ENCODE results near the gene MAIP1. TPM values are rescaled to one million over a fixed set of nuclear protein-coding genes. Genes with fewer than 3 reads are reported as not detected.

The MAIP1 gene
- polyA plus RNA-seq, 6 donors from 2014 or later = 13.0 to 20.6 (median 19.9) TPM

DNA sequence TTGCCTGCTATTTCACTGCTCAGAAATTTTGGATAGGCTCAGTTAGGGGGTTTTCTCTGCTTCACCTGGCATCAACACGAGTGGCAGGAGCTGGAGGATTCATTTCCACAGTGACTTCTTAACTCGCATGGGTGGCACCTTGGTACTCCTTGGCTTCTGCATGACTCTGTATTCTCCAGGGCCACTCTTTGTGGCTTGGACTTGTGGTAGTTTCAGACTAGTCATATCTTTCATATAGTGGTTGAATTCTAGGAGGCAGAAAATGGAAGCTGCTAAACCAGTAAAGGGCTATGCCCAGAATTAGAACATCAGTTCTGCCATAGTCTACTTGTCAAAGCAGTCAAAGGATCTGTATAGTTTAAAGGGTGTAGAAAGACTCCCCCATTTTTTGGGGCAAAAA, 6.8 kb downstream of the MAIP1 start:
- Mint-ChIP-seq H3K4me1 (peaks cover 11 to 17% (median 13%) of the 10 kb centered on the region in 3 donors), H3K27ac (no peak overlapping the region), H3K9me3 (no peaks in the 10 kb centered on the region), H3K27me3 (no peaks in the 10 kb centered on the region), H3K36me3 (peaks cover 9 to 14% of the 10 kb centered on the region in 2 donors), H3K4me3 (no peak overlapping the region)
- DNase-seq = no peak
- ATAC-seq (ENCODE audit: low read depth in 2 of 2) = no peak

DNA sequence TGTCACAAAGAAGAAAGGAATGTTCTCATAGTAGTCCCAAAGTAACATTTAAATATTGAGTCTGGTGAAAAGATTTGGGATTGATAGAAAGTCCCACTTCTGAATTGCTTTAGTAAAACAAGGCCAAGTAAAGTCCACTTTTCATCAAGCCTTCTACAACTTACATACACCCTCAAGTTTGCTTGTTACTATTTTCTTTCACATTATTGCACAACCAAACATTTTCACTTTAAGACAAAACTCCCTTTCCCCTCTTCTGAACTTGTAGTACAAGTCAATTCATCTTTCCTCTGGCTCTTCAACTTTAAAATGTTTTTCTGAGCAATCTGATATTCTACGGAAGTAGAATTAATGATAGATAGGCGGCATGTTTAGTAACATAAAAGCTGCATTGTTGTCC, 11.0 kb downstream of the MAIP1 start:
- Mint-ChIP-seq H3K9me3 (no peaks in the 10 kb centered on the region), H3K27ac (peak overlapping the region in 1 of 6 donors; percentile 49), H3K4me3 (no peak overlapping the region), H3K27me3 (no peaks in the 10 kb centered on the region), H3K36me3 (peaks cover 9 to 13% of the 10 kb centered on the region in 2 donors), H3K4me1 (no peaks in the 10 kb centered on the region)
- no peak for DNase-seq
- ATAC-seq (ENCODE audit: low read depth in 2 of 2) = no peak

DNA sequence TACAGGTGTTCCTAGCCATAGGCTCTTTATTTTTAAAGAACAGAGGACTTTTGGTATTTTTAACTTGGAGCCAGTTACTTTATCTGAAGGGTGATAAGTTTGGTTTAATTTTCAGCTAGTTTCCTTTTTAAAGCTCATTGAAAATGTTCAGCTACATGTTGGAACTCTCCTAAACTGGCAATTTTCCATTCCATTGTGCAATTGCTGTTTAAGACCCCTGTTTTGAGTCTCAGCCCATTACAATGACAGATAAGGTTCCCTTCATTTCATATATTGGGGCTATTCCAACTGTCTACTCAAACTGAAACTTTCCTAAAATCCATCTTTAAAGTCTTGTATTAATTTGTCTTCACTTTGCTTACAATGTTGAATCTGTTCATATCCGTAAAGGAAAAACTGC, 11.6 kb downstream of the MAIP1 start:
- H3K27me3 Mint-ChIP-seq = no peaks in the 10 kb centered on the region
- H3K36me3 Mint-ChIP-seq = peaks cover 5 to 7% of the 10 kb centered on the region in 2 donors
- ATAC-seq (ENCODE audit: low read depth in 2 of 2) = no peak
- no peaks in the 10 kb centered on the region for H3K4me1 Mint-ChIP-seq
- no peak for DNase-seq
- peak overlapping the region in 1 of 6 donors; percentile 24 for H3K27ac Mint-ChIP-seq
- no peaks in the 10 kb centered on the region for H3K9me3 Mint-ChIP-seq
- no peak overlapping the region for H3K4me3 Mint-ChIP-seq

DNA sequence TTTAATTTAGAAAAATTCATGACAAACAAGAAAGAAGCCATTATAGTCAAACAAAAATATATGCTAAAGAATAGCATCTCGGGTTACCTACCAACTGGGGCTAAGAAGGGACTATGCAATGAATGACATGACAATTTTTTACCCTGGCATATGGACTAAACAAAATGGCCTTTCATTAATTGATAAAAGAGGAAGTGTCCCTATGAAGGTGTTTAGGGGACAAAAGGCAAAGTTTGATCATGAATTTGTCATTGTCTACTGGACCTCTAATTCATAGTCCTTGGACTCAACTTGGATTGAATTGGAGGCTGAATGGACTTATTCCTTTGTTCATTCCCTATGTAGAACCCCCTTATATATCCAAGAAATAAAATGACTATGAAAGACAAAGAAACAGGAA, 12.7 kb downstream of the MAIP1 start:
- DNase-seq = no peak
- Mint-ChIP-seq H3K27me3 (no peaks in the 10 kb centered on the region), H3K27ac (no peak overlapping the region), H3K36me3 (no peaks in the 10 kb centered on the region), H3K9me3 (no peaks in the 10 kb centered on the region), H3K4me1 (no peaks in the 10 kb centered on the region), H3K4me3 (no peak overlapping the region)
- no peak for ATAC-seq (ENCODE audit: low read depth in 2 of 2)

DNA sequence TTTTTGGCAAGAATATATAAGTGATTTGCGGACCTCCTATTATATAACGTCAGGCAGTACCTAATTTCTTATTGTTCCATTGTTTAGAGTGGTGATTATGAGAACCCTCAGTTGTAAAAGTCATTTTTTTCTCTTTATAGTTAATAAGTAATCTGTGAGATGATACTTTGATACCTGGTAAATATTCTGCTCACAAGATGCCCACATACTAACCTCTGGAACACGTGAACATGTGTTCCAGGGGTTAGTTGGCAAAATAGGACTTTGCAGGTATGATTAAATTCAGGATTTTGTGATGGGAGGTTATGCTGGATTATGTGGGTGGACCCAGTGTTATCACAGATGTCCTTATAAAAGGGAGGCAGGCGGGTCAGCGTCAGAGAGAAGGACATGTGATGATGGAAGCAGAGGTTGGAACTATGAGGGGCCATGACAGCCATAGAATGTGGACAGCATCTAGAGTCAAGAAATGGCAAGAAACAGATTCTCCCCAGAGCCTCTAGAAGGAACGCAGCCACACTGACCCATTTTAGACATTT, 16.8 kb downstream of the MAIP1 start:
- no peaks in the 10 kb centered on the region for H3K4me1 Mint-ChIP-seq
- DNase-seq (no peak), ATAC-seq (ENCODE audit: low read depth in 2 of 2) (no peak)
- H3K27me3 Mint-ChIP-seq = no peaks in the 10 kb centered on the region
- no peak overlapping the region for H3K4me3 Mint-ChIP-seq
- H3K9me3 Mint-ChIP-seq = peaks cover 0 to 3% (median 0%) of the 10 kb centered on the region in 7 donors
- no peak overlapping the region for H3K27ac Mint-ChIP-seq
- H3K36me3 Mint-ChIP-seq = peaks cover 5 to 9% of the 10 kb centered on the region in 2 donors

DNA sequence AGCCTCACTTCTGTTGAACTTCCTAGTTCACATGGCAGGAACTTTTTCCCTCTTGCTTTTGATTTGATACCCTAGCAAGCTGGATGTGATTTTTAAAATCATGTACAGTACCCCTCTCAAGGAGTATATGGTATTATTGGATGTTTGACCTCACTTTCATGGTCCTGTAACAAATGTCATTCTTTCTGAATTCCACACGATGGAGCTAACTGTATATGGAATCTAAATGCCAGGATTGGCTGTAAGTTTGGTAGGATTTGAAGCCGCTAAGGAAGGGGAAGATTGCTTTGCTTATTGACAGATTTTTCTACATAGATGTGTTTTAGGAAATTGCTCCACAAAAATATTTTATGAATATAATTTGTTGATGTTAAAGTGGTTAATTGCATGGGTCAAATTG, 18.3 kb downstream of the MAIP1 start:
- ATAC-seq (ENCODE audit: low read depth in 2 of 2) = no peak
- H3K27me3 Mint-ChIP-seq = no peaks in the 10 kb centered on the region
- H3K9me3 Mint-ChIP-seq = peaks cover 0 to 3% (median 0%) of the 10 kb centered on the region in 7 donors
- no peak for DNase-seq
- peaks cover 5 to 9% of the 10 kb centered on the region in 2 donors for H3K36me3 Mint-ChIP-seq
- no peak overlapping the region for H3K27ac Mint-ChIP-seq
- no peak overlapping the region for H3K4me3 Mint-ChIP-seq
- H3K4me1 Mint-ChIP-seq = no peaks in the 10 kb centered on the region

DNA sequence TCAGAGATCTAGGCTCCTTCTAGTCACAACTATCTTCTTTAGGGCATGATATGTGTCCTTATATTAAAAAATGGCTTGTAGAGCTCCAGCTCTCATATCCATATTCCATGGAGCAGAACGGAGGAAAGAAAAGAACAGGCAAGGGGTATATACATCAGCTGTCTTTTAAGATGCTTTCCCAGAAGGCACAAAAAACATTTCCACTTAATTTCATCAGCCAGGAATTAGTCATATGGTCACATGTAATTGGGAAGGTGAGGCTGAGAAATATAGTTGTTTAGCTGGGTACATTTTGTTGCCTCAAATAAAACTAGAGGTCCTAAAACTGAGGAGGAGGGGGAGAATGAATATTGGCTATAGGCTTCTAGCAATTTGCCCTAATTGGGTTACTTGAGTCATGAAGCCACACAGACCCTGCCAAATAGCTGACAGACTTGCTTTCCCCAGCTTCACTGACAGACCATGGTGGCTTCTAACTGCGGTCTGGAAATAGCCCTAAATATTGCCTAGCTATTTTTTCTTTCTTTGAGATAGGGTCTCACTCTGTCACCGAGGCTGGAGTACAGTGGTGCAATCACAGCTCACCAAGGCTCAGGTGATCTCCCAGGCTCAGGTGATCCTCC, 20.0 kb downstream of the MAIP1 start:
- Mint-ChIP-seq H3K27ac (peak overlapping the region in 1 of 6 donors; percentile 18), H3K27me3 (peaks cover 0 to 3% (median 0%) of the 10 kb centered on the region in 3 donors), H3K9me3 (peaks cover 0 to 3% (median 0%) of the 10 kb centered on the region in 7 donors), H3K36me3 (peaks cover 5 to 9% of the 10 kb centered on the region in 2 donors), H3K4me3 (no peak overlapping the region), H3K4me1 (peaks cover 0 to 2% (median 0%) of the 10 kb centered on the region in 3 donors)
- DNase-seq (no peak), ATAC-seq (ENCODE audit: low read depth in 2 of 2) (no peak)

DNA sequence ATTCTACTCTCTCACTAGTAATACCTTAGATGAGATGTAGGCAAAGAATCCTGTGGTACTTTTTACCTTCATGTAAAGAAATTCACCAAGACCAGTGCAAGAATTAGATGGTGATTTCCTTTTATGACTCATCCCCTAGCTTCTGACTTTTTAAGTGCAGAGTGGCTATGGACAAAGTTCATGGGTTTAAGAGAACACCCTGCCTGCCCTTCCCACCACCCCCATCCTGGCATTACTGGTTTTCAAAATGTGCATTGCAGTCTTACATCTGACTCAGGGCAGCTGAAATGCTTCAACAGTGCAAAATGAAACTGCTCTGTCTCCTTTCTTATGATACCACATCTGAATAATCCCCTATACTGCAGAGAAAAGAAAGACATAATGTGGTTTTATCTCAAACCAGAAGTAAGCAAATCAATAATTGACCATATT, 22.6 kb downstream of the MAIP1 start:
- ATAC-seq (ENCODE audit: low read depth in 2 of 2) (no peak), DNase-seq (no peak)
- peaks cover 0 to 3% (median 0%) of the 10 kb centered on the region in 7 donors for H3K9me3 Mint-ChIP-seq
- H3K36me3 Mint-ChIP-seq = peaks cover 5 to 9% of the 10 kb centered on the region in 2 donors
- peaks cover 0 to 2% (median 0%) of the 10 kb centered on the region in 3 donors for H3K4me1 Mint-ChIP-seq
- H3K4me3 Mint-ChIP-seq = no peak overlapping the region
- H3K27me3 Mint-ChIP-seq = peaks cover 0 to 5% (median 3%) of the 10 kb centered on the region in 3 donors
- no peak overlapping the region for H3K27ac Mint-ChIP-seq

DNA sequence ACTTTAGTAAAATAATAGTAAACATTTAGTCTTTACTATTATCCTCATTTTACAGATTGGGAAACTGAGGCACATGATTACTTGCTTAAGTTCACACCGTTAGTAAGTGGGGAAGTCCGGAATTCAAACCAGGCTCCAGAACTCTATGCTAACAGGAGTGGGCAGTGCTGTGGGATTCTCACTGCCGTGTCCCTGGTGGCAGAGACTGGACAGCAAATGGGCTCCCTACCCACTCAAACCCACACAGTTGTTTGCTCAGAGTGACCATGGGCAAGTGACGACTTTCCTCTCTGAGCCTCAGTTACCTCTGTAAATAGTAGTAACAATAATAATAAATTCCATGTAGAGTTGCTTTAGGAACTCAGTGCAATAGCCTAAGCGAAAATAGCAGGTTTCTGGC, 24.0 kb downstream of the MAIP1 start:
- Mint-ChIP-seq H3K27me3 (peaks cover 0 to 5% (median 3%) of the 10 kb centered on the region in 3 donors), H3K27ac (no peak overlapping the region), H3K36me3 (peaks cover 5 to 9% of the 10 kb centered on the region in 2 donors), H3K4me3 (no peak overlapping the region), H3K9me3 (peaks cover 0 to 3% (median 0%) of the 10 kb centered on the region in 7 donors), H3K4me1 (peaks cover 0 to 2% (median 0%) of the 10 kb centered on the region in 3 donors)
- DNase-seq = no peak
- ATAC-seq (ENCODE audit: low read depth in 2 of 2) = no peak

- DNase-seq = peak; percentile 64
- H3K9me3 Mint-ChIP-seq = peaks cover 0 to 3% (median 0%) of the 10 kb centered on the region in 7 donors
- H3K4me3 Mint-ChIP-seq = no peak overlapping the region
- peak overlapping the region in 1 of 6 donors; percentile 33 for H3K27ac Mint-ChIP-seq
- H3K4me1 Mint-ChIP-seq = peaks cover 0 to 2% (median 0%) of the 10 kb centered on the region in 3 donors
- peaks cover 5 to 9% of the 10 kb centered on the region in 2 donors for H3K36me3 Mint-ChIP-seq
- H3K27me3 Mint-ChIP-seq = peaks cover 0 to 5% (median 3%) of the 10 kb centered on the region in 3 donors
- ATAC-seq (ENCODE audit: low read depth in 2 of 2) = peak; percentile 63 to 67
Observed at GRCh38 chr2:199979832-199980628, 24.6 kb downstream of the MAIP1 start.

DNA sequence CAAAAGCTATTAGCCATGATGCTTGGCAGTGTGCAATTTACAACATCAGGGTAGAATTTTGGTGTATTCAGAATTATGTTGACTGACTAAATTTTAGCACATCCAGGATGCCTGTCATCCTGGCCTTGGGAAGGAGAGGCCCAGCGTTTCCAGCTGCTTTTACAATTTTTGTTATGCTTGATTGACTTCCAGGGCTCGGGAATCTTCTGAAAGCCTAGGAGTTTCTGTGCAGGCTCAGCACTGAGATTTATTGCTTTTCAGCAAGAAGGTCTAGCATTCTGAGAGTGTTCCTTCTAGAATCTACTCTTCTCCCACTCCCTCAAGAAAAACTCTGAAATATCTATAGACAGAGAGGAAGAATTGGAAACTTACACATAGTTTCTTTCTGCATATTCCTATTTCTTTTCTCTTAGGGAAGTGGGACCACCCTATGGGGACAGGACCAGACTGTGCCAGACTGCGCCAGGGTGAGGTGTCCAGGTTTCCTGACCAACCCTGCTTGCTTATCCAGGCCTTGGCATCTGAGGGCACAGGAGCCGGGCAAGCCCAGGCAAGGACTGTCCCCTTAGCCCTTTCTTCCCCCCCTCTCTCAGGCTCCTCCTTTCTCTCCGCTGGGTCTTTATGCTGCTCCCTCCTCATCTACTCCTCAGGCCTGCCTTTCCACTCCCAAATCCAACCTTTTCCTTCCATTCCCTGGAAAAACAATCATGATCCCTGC, 26.9 kb downstream of the MAIP1 start:
- DNase-seq (no peak), ATAC-seq (ENCODE audit: low read depth in 2 of 2) (no peak)
- Mint-ChIP-seq H3K36me3 (no peaks in the 10 kb centered on the region), H3K9me3 (no peaks in the 10 kb centered on the region), H3K4me1 (peaks cover 0 to 9% (median 0%) of the 10 kb centered on the region in 3 donors), H3K27me3 (peaks cover 0 to 5% (median 3%) of the 10 kb centered on the region in 3 donors), H3K4me3 (no peak overlapping the region), H3K27ac (no peak overlapping the region)

DNA sequence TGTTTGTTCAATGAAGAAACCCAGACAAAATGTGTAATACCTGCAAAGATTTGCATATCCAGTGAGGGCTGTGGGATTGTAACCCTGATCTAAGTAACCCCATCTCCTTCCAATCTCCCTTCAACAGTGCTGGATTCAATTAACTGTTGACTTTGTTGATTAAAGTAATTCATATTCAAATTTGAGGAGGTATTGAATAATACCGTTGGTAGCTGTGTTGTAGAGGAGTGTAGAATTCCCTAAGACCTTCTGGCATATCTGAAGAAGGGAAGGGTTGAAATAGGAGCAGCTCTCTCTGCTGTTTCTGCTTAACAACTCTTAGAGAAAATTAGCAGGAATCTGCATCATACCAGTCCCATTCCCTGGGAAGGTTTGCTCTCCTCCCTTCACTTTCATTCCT, 28.2 kb downstream of the MAIP1 start:
- ATAC-seq (ENCODE audit: low read depth in 2 of 2) (no peak), DNase-seq (no peak)
- Mint-ChIP-seq H3K36me3 (no peaks in the 10 kb centered on the region), H3K4me3 (no peak overlapping the region), H3K4me1 (peaks cover 0 to 9% (median 0%) of the 10 kb centered on the region in 3 donors), H3K27ac (no peak overlapping the region), H3K9me3 (no peaks in the 10 kb centered on the region), H3K27me3 (peaks cover 0 to 5% (median 3%) of the 10 kb centered on the region in 3 donors)

DNA sequence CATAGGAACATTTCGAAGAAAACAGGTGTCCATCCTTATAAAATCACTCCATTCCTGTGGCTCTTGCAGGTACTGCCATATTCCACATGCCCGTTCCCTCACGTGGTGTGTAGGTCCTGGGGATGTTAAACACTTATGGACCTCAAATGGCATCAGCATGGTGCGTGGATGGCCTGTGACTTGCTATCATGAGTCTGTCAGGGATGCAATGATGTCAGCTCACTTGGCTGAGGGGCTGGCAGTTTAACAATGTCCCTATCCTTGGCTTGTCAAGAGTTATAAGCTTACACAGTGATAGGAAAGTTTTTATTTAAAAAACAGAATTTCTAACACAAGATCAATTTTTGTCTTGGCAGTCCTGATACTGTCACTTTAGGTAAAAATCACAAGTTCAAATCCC, 28.8 kb downstream of the MAIP1 start:
- peaks cover 0 to 5% (median 3%) of the 10 kb centered on the region in 3 donors for H3K27me3 Mint-ChIP-seq
- peaks cover 0 to 9% (median 0%) of the 10 kb centered on the region in 3 donors for H3K4me1 Mint-ChIP-seq
- H3K9me3 Mint-ChIP-seq = no peaks in the 10 kb centered on the region
- ATAC-seq (ENCODE audit: low read depth in 2 of 2) = no peak
- no peak overlapping the region for H3K4me3 Mint-ChIP-seq
- no peaks in the 10 kb centered on the region for H3K36me3 Mint-ChIP-seq
- no peak overlapping the region for H3K27ac Mint-ChIP-seq
- DNase-seq = no peak

Measured in naive B cell (primary cell).